Stomach (tissue), 9 donors: Measurements from ENCODE around the gene CFLAR. TPM values are rescaled to one million over a fixed set of nuclear protein-coding genes. Genes with fewer than 3 reads are reported as not detected.
A peak's percentile ranks its signal among the peaks of the same experiment; 100 is the strongest.
"Not testable (repeated sequence)": the region's sequence is repeated elsewhere in the genome, so short reads cannot be mapped to it uniquely, and the experiment has no call there.

ENCODE experiments used
- DNase-seq, 2 donors: peaks; one replicate each; pipeline versions ENCODE4 v3.0.0 to v3.0.0-alpha.2; 2013 to 2019
- H3K27ac ChIP-seq, 5 donors: fragments of 200-600 bp in 4 of 5; sonication (generic) in 4 of 5; one replicate each; pipeline ENCODE4 v1.5.1; 2013 to 2019; ENCODE audit warnings: mild to moderate bottlenecking in 1 of 5, moderate library complexity in 1 of 5
- H3K27me3 ChIP-seq, 3 donors: fragments of 200-600 bp; sonication (generic); one replicate each; pipeline ENCODE4 v1.5.1; 2017 to 2019; ENCODE audit warnings: mixed run types in 1 of 3
- H3K36me3 ChIP-seq, 4 donors: fragments of 200-600 bp; sonication (generic); 1 replicate in 3 of 4; 2 replicates in 1 of 4; pipeline ENCODE4 v1.5.1; 2016 to 2019
- H3K4me1 ChIP-seq, 4 donors: fragments of 200-600 bp; sonication (generic); one replicate each; pipeline ENCODE4 v1.5.1; 2016 to 2019
- H3K4me3 ChIP-seq, 4 donors: fragments of 200-600 bp; sonication (generic) in 3 of 4; one replicate each; pipeline ENCODE4 v1.5.1; 2016 to 2019; ENCODE audit warnings: mild to moderate bottlenecking in 1 of 4
- H3K9me3 ChIP-seq, 4 donors: fragments of 200-600 bp; sonication (generic); one replicate each; pipeline ENCODE4 v1.5.1; 2016 to 2019
- EP300 ChIP-seq: sonication (generic); formaldehyde crosslinking; IDR thresholded peaks from one replicate; pipeline ENCODE4 v1.6.1; 2017; ENCODE audit warnings: antibody characterized with exemption
- POLR2A ChIP-seq, 4 donors: fragments of 450-650 bp; IDR thresholded peaks; one replicate each; pipeline ENCODE4 v1.6.1; 2016; ENCODE audit warnings: antibody characterized with exemption in 4 of 4, control low read depth in 2 of 4, mild to moderate bottlenecking in 1 of 4, moderate library complexity in 1 of 4
- POLR2AphosphoS5 ChIP-seq, 3 donors: sonication (generic); formaldehyde crosslinking; IDR thresholded peaks; one replicate each; pipeline ENCODE4 v1.6.1; 2016; ENCODE audit warnings: antibody characterized with exemption in 3 of 3
- WGBS, 5 donors: extraction: QIAGEN DNeasy Blood & Tissue Kit in 3 of 5; methylation state at CpG; one replicate each; pipeline versions ENCODE4 v1.1.5 to v1.1.7; 2013 to 2018; 5-methylcytosine and 5-hydroxymethylcytosine counted together
- intact Hi-C: fragments of 100-400 bp; cut with DNase I; formaldehyde crosslinking; loops from one replicate; pipeline ENCODE4 v1.15.1; 2023; ENCODE audit warnings: low total_unique reads
- polyA plus RNA-seq, 3 donors: library from polyadenylated mRNA; stranded (reverse); fragments of 200-250 nt; gene quantifications; one replicate each; pipeline ENCODE4 v1.2.3, GENCODE V29; 2013
- total RNA-seq, 5 donors: library from RNA; depleted of rRNA; stranded (reverse); fragments of >200 nt; gene quantifications; one replicate each; pipeline versions ENCODE4 v1.1.0 to v1.2.3, GENCODE V29; 2014 to 2016
- TF ChIP-seq, protein P1 (sequence below), 7 experiments: fragments of 450-650 bp in 4 of 7; fragments of 200-600 bp in 3 of 7; sonication (generic) in 3 of 7; IDR thresholded peaks; one replicate each; pipeline ENCODE4 v1.5.1; 2016 to 2019; ENCODE audit warnings: antibody characterized with exemption in 7 of 7, control low read depth in 2 of 7, mild to moderate bottlenecking in 1 of 7
- donor health status: healthy with polysubstance abuse.
- donor health status: Bipolar disorder and iron deficiency.
- donor health status: healthy.

Gene CFLAR
- total and polyA plus RNA-seq, 8 donors, result 23.3 to 424 (median 177) TPM

DNA sequence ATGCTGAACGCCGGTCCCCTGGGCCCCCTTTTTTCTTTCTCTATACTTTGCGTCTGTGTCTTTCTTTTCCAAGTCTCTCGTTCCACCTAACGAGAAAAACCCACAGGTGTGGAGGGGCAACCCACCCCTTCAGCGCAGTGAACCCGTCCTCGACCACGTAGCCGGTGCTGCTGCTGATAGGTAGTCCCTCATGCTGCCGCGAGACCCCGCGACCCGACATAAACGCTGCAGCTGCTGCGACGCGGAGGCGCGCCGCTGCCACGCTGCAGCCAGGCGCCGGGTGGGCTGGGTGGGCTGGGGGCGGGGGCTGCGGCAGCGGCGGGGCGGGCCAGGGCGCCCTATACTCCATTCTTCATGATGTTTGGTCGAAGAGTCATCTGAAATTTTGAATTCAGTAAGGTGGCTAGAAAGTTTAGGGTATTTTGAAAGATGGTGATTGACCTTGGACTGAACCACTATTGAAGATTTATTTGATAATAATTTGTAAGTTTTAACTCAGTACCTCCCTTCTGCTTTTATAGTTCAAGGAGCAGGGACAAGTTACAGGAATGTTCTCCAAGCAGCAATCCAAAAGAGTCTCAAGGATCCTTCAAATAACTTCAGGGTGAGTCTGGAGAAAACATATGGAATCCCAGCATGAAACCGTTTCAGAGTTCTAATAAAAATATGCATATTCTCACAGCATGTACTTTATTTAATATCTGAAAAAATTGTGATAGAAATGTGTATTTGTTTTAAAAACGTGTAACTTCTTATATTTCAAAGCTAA is 24.1 kb downstream of the CFLAR start:
- TF ChIP-seq POLR2A (IDR thresholded peaks at IDR 0.05), result no peak
- intact Hi-C loops, result no loop called here
- Histone ChIP-seq H3K27me3 (no peaks in the 10 kb centered on the region), H3K9me3 (no peaks in the 10 kb centered on the region), H3K36me3 (peaks cover 59 to 100% (median 99%) of the 10 kb centered on the region in 4 donors), H3K4me3 (no peak overlapping the region), H3K27ac (no peak overlapping the region), H3K4me1 (peaks cover 0 to 41% (median 14%) of the 10 kb centered on the region in 4 donors)
- DNase-seq, result no peak
- 76 to 87% (median 81%) methylated on average over 32 to 34 of the region's 34 CpGs for WGBS, 5 donors

- DNase-seq, result peak in 1 of 2 donors; percentile 77
- H3K27ac ChIP-seq, result peak overlapping the region in 1 of 5 donors; percentile 35
- 56 to 73% (median 64%) methylated on average over 5 of the region's 5 CpGs for WGBS, 5 donors
- no peak for TF ChIP-seq POLR2AphosphoS5 (IDR thresholded peaks at IDR 0.05)
- TF ChIP-seq POLR2A (IDR thresholded peaks at IDR 0.05), result no peak
- intact Hi-C loops, result no loop called here
- H3K27me3 ChIP-seq, result no peaks in the 10 kb centered on the region
- H3K36me3 ChIP-seq, result peaks cover 23 to 96% (median 90%) of the 10 kb centered on the region in 4 donors
- H3K9me3 ChIP-seq, result no peaks in the 10 kb centered on the region
- H3K4me3 ChIP-seq, result no peak overlapping the region
- H3K4me1 ChIP-seq, result peaks cover 0 to 35% (median 19%) of the 10 kb centered on the region in 4 donors
These were observed 28.4 kb downstream of the CFLAR start for GRCh38 chr2:201144101-201145051.

- WGBS, 5 donors, result 40 to 83% (median 63%) methylated on average over 1 of the region's 1 CpG
These were observed 32.5 kb downstream of the CFLAR start for GRCh38 chr2:201148434-201148990.

GRCh38 chr2:201149064-201149820 is 33.3 kb downstream of the CFLAR start:
- intact Hi-C loops, result no loop called here
- peaks cover 0 to 67% (median 33%) of the 10 kb centered on the region in 4 donors for H3K4me1 ChIP-seq
- peak in 2 of 3 donors; percentile 30 to 79 for TF ChIP-seq POLR2AphosphoS5 (IDR thresholded peaks at IDR 0.05)
- no peak for TF ChIP-seq EP300
- peak in 1 of 2 donors; percentile 65 for DNase-seq
- peaks cover 35 to 92% (median 86%) of the 10 kb centered on the region in 4 donors for H3K36me3 ChIP-seq
- no peak overlapping the region for H3K4me3 ChIP-seq
- 79 to 98% (median 96%) methylated on average over 2 of the region's 2 CpGs for WGBS, 5 donors
- H3K27ac ChIP-seq, result peak overlapping the region in 4 of 5 donors; percentile 69 to 79 (median 75)
- no peaks in the 10 kb centered on the region for H3K27me3 ChIP-seq
- H3K9me3 ChIP-seq, result no peaks in the 10 kb centered on the region

More at GRCh38 chr2:201148434-201148990, 32.5 kb downstream of the CFLAR start:
- Histone ChIP-seq H3K36me3 (peaks cover 37 to 92% (median 85%) of the 10 kb centered on the region in 4 donors), H3K9me3 (no peaks in the 10 kb centered on the region), H3K4me3 (no peak overlapping the region), H3K27ac (peak overlapping the region; percentile 50 to 79 (median 73)), H3K27me3 (no peaks in the 10 kb centered on the region), H3K4me1 (peaks cover 0 to 70% (median 35%) of the 10 kb centered on the region in 4 donors)
- DNase-seq, result no peak
- intact Hi-C loops, result no loop called here
- TF ChIP-seq POLR2AphosphoS5 (IDR thresholded peaks at IDR 0.05) (no peak), EP300 (no peak), POLR2A (IDR thresholded peaks at IDR 0.05) (no peak)
- TF ChIP-seq, protein P1, sequence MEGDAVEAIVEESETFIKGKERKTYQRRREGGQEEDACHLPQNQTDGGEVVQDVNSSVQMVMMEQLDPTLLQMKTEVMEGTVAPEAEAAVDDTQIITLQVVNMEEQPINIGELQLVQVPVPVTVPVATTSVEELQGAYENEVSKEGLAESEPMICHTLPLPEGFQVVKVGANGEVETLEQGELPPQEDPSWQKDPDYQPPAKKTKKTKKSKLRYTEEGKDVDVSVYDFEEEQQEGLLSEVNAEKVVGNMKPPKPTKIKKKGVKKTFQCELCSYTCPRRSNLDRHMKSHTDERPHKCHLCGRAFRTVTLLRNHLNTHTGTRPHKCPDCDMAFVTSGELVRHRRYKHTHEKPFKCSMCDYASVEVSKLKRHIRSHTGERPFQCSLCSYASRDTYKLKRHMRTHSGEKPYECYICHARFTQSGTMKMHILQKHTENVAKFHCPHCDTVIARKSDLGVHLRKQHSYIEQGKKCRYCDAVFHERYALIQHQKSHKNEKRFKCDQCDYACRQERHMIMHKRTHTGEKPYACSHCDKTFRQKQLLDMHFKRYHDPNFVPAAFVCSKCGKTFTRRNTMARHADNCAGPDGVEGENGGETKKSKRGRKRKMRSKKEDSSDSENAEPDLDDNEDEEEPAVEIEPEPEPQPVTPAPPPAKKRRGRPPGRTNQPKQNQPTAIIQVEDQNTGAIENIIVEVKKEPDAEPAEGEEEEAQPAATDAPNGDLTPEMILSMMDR (IDR thresholded peaks at IDR 0.05), result no peak

DNA sequence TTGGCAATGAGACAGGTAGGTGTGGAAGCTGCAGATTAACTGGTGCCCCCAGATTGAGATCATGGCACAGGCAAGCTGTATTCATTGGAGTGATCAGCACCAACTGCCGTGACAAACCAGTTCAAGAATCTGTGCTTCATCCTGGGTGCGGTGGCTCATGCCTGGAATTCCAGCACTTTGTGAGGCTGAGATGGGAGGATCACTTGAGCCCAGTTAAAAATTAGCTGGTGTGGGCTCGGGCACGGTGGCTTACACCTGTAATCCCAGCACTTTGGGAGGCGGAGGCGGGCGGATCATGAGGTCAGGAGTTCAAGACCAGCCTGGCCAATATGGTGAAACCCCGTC is 33.8 kb downstream of the CFLAR start:
- H3K4me1 ChIP-seq, result peaks cover 0 to 72% (median 30%) of the 10 kb centered on the region in 4 donors
- H3K9me3 ChIP-seq, DNase-seq, H3K27me3 ChIP-seq, intact Hi-C loops, H3K4me3 ChIP-seq: not testable (repeated sequence)
- peak overlapping the region in 4 of 5 donors; percentile 69 to 79 (median 75) for H3K27ac ChIP-seq
- WGBS, 5 donors, result 90 to 97% (median 96%) methylated on average over 7 to 8 of the region's 8 CpGs
- H3K36me3 ChIP-seq, result peaks cover 41 to 92% (median 86%) of the 10 kb centered on the region in 4 donors
